ENCODE measurements around the gene REX1BD. TPM values are rescaled to one million over a fixed set of nuclear protein-coding genes. Genes with fewer than 3 reads are reported as not detected.

The REX1BD gene
- total and polyA plus RNA-seq, 2 of the 4 experiments (the other 2 are of a cell fraction): 14.2 to 44.6 TPM

DNA sequence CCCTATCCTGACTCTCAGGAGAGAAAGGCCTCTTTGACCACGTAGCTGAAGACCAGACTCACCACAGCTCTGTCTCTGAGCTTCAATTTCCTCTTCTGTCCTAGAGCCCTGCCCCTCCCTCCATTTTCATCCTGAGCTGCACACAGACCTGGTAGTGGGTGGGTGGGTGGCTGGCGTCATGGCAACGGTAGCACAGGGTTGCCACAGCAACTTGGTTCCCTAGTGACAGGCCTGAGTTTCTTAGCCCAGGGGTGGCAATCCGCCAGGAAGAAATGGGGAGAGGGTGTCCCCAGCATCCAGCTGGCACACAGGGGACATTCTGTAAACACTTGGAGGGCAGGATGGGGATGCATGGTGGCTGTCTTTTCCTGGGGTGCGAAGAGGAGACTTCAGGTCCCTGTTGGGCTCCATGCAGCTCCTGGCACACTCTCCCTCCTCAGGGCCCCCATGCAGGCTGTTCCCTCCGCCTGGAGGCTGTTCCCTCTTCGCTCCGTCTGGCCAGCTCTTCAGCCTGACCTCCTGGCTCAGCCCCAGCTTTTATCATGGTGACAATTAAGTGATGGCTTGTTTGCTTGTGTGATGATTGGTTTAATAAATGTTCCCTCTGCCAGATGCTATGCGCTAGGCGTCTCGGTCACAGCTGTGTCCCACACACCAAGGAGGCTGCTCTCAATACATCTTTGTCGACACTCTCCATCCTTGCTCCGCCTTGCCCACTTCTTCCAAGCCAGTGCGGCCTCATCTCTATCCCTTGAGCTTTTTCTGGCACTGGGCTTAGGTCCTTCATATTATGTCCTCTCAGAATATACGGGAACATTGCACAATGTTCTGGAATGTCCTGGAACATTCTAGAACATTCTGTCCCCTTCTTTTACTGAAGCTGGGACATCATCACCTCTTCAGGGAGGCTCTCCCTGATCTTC lies 40.8 kb downstream of the REX1BD start:
- intact Hi-C loops (cut with micrococcal nuclease): no loop called here
- H3K9me1 ChIP-seq (ENCODE audit: insufficient read depth, low read length): no peaks in the 10 kb centered on the region
- no peaks in the 10 kb centered on the region for H3K36me3 ChIP-seq (ENCODE audit: control insufficient read depth, insufficient read depth, low read length)
- H2AK9ac ChIP-seq (replicated peaks; ENCODE audit: low read depth, low read length, poor library complexity): no peak overlapping the region
- H3K4ac ChIP-seq (ENCODE audit: low read depth, low read length): no peak overlapping the region
- no peak overlapping the region for H3K9ac ChIP-seq (ENCODE audit: low read depth, low read length)
- H3K23ac ChIP-seq (ENCODE audit: low read depth, low read length): no peak overlapping the region
- H3K9me3 ChIP-seq (ENCODE audit: control insufficient read depth, insufficient read depth, low read length): no peaks in the 10 kb centered on the region
- no TSS peak for BruUV-seq (replicated peaks)
- no peak overlapping the region for H4K8ac ChIP-seq (ENCODE audit: low read depth in 2 of 2, low read length in 2 of 2)
- in situ Hi-C loops (cut with MboI; ENCODE audit: low sequenced_read_pairs): no loop called here
- no peak overlapping the region for H3K4me2 ChIP-seq (ENCODE audit: low read depth, low read length)
- no peaks in the 10 kb centered on the region for H3K79me1 ChIP-seq (ENCODE audit: low read depth in 1 of 2, low read length in 2 of 2)
- H3K4me1 ChIP-seq (ENCODE audit: control insufficient read depth, insufficient read depth, low read length): no peaks in the 10 kb centered on the region
- no peak overlapping the region for H2BK20ac ChIP-seq (ENCODE audit: low read depth, low read length)
- no peak overlapping the region for H3K18ac ChIP-seq (ENCODE audit: low read depth, low read length)
- no peak overlapping the region for H3K14ac ChIP-seq (replicated peaks; ENCODE audit: low read depth, low read length)
- ATAC-seq (ENCODE audit: low read depth): no peak
- peaks cover 11% of the 10 kb centered on the region for H3K27me3 ChIP-seq (ENCODE audit: control insufficient read depth, insufficient read depth, low read length)
- no peak for TF ChIP-seq POLR2A (IDR thresholded peaks at IDR 0.05; ENCODE audit: low read depth, low read length)
- TF ChIP-seq CEBPB (IDR thresholded peaks at IDR 0.05; ENCODE audit: low read depth, low read length): peak; percentile 59
- TF ChIP-seq MAZ (IDR thresholded peaks at IDR 0.05; ENCODE audit: borderline replicate concordance, low read depth, low read length): no peak
- no peak for TF ChIP-seq RCOR1 (IDR thresholded peaks at IDR 0.05; ENCODE audit: insufficient replicate concordance, low read length)
- TF ChIP-seq, protein P1, sequence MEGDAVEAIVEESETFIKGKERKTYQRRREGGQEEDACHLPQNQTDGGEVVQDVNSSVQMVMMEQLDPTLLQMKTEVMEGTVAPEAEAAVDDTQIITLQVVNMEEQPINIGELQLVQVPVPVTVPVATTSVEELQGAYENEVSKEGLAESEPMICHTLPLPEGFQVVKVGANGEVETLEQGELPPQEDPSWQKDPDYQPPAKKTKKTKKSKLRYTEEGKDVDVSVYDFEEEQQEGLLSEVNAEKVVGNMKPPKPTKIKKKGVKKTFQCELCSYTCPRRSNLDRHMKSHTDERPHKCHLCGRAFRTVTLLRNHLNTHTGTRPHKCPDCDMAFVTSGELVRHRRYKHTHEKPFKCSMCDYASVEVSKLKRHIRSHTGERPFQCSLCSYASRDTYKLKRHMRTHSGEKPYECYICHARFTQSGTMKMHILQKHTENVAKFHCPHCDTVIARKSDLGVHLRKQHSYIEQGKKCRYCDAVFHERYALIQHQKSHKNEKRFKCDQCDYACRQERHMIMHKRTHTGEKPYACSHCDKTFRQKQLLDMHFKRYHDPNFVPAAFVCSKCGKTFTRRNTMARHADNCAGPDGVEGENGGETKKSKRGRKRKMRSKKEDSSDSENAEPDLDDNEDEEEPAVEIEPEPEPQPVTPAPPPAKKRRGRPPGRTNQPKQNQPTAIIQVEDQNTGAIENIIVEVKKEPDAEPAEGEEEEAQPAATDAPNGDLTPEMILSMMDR (conservative IDR thresholded peaks at IDR 0.05; ENCODE audit: low read depth, low read length): no peak
- TF ChIP-seq RAD21 (IDR thresholded peaks at IDR 0.05; ENCODE audit: low read length): no peak
- no peak for TF ChIP-seq SMC3 (IDR thresholded peaks at IDR 0.05; ENCODE audit: low read depth, low read length)
- H2AK5ac ChIP-seq (ENCODE audit: low read depth, low read length): no peak overlapping the region
- no peak overlapping the region for H4K5ac ChIP-seq (ENCODE audit: low read depth, low read length)
- DNase-seq: no peak
- dilution Hi-C loops (cut with HindIII; ENCODE audit: low sequenced_read_pairs, unreplicated experiment): no loop called here
- ChIA-PET CTCF (no interaction called here), POLR2A (ENCODE audit: unreplicated experiment) (no interaction called here)
- no peak overlapping the region for H2BK5ac ChIP-seq (ENCODE audit: low read depth, low read length, poor library complexity, severe bottlenecking)
- H3K56ac ChIP-seq (ENCODE audit: extremely low read depth, insufficient read depth, low read length): no peak overlapping the region
- no peak overlapping the region for H2BK120ac ChIP-seq (ENCODE audit: low read depth, low read length)
- no peak overlapping the region for H4K91ac ChIP-seq (ENCODE audit: insufficient read depth, low read depth, low read length)
- 32% methylated on average over 5 of the region's 15 CpGs; no CpG with 5 or more reads in 1 of the 2 experiments for WGBS, 2 experiments (ENCODE audit: extremely low coverage in 2 of 2, insufficient read length in 1 of 2)
- no peak overlapping the region for H3K27ac ChIP-seq (ENCODE audit: insufficient read depth, low read length)
- H3K4me3 ChIP-seq (ENCODE audit: insufficient read depth, low read depth, low read length): no peak overlapping the region
- H2AFZ ChIP-seq (replicated peaks; ENCODE audit: low read length, poor library complexity): peak overlapping the region; percentile 32
- no peak overlapping the region for H2BK15ac ChIP-seq (ENCODE audit: low read depth, low read length)
- no peaks in the 10 kb centered on the region for H4K20me1 ChIP-seq (ENCODE audit: insufficient read depth, low read length)

Data from IMR-90 (cell line).